Right lobe of liver (tissue), 4 donors: Measurements from ENCODE around the gene MRGPRG.

Experiments
- CTCF ChIP-seq, 4 donors: fragments of 200-600 bp in 3 of 4; fragments of 450-650 bp in 1 of 4; IDR thresholded peaks; one replicate each; pipeline versions ENCODE4 v1.5.1 to v1.8.0; 2016 to 2022; ENCODE audit warnings: antibody characterized with exemption in 4 of 4, mild to moderate bottlenecking in 2 of 4
- POLR2A ChIP-seq: fragments of 450-650 bp; IDR thresholded peaks from one replicate; pipeline ENCODE4 v1.6.1; 2017; ENCODE audit warnings: antibody characterized with exemption, mild to moderate bottlenecking
- donor health status: DM: no; HTN: no; CAD: no.
- donor health status: DM: no; HTN: no; CAD: no.
- donor health status: DM: no; HTN: yes; CAD: no.

- TF ChIP-seq CTCF (IDR thresholded peaks at IDR 0.05) = no peak
- no peak for TF ChIP-seq POLR2A
Measured at GRCh38 chr11:3245071-3245470, 26.5 kb upstream of the MRGPRG start.
